Thyroid gland (tissue), 4 donors: ENCODE data around the gene ZNF716. TPM values are rescaled to one million over a fixed set of nuclear protein-coding genes. Genes with fewer than 3 reads are reported as not detected.

Experiments used
- DNase-seq, 2 donors: peaks; one replicate each; pipeline ENCODE4 v3.0.0-alpha.2; 2019
- H3K27ac ChIP-seq, 3 donors: fragments of 200-600 bp; sonication (generic); 1 replicate in 2 of 3; 2 replicates in 1 of 3; pipeline ENCODE4 v1.5.1; 2016 to 2019; ENCODE audit warnings: mild to moderate bottlenecking in 1 of 3, moderate library complexity in 1 of 3
- H3K27me3 ChIP-seq: fragments of 200-600 bp; sonication (generic); one replicate; pipeline ENCODE4 v1.5.1; 2019
- H3K36me3 ChIP-seq, 2 donors: fragments of 200-600 bp; sonication (generic); one replicate each; pipeline ENCODE4 v1.5.1; 2016 to 2019
- H3K4me1 ChIP-seq, 2 donors: fragments of 200-600 bp; sonication (generic); one replicate each; pipeline ENCODE4 v1.5.1; 2017 to 2019
- H3K4me3 ChIP-seq, 3 donors: fragments of 200-600 bp; sonication (generic); replicated peaks in 1 of 3; 1 replicate in 2 of 3; 2 replicates in 1 of 3; pipeline ENCODE4 v1.5.1; 2016; ENCODE audit warnings: mild to moderate bottlenecking in 1 of 3
- H3K9me3 ChIP-seq: fragments of 200-600 bp; sonication (generic); one replicate; pipeline ENCODE4 v1.5.1; 2017
- POLR2A ChIP-seq, 2 donors: fragments of 450-650 bp; IDR thresholded peaks; one replicate each; pipeline ENCODE4 v1.6.1; 2017; ENCODE audit warnings: antibody characterized with exemption in 2 of 2, mild to moderate bottlenecking in 2 of 2, moderate library complexity in 1 of 2
- WGBS, 2 donors: methylation state at CpG; one replicate each; pipeline ENCODE4 v1.1.5; 2017; 5-methylcytosine and 5-hydroxymethylcytosine counted together
- intact Hi-C: fragments of 100-400 bp; cut with DNase I; formaldehyde crosslinking; loops from one replicate; pipeline ENCODE4 v1.15.1; 2023
- total RNA-seq, 4 donors: library from RNA; depleted of rRNA; stranded (reverse); fragments of >200 nt; gene quantifications; one replicate each; pipeline ENCODE4 v1.2.3, GENCODE V29; 2016
- TF ChIP-seq, protein P1 (sequence below), 6 experiments: fragments of 200-600 bp in 3 of 6; fragments of 450-650 bp in 3 of 6; sonication (generic) in 3 of 6; IDR thresholded peaks; one replicate each; pipeline ENCODE4 v1.5.1; 2016 to 2019; ENCODE audit warnings: antibody characterized with exemption in 6 of 6, mild to moderate bottlenecking in 2 of 6, inconsistent platforms in 1 of 6, moderate library complexity in 1 of 6

ZNF716 gene
- total RNA-seq, 4 donors from 2014 or later, result not detected

DNA sequence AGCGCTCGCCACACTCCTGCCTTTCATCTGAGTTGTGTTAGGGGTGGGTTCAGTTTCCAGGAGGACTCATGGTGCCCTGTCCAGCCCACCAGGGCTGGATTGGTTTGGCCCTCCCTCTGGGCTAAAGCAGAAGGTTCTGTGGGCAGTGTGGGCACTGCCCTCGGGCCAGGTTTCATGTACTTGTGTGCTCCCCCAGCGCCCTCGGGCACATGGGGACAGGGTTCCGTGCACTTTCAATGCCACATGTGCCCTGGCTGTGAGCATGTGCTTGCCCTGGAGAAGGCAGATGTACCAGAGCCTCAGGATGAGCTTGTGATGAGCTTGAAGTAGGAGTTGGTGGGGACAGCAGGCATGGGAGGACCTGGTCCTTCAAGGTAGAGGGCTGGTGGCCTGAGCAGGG, 35.6 kb upstream of the ZNF716 start:
- 80 to 81% methylated on average over 2 to 6 of the region's 6 CpGs for WGBS, 2 donors
- H3K4me1 ChIP-seq, result no peaks in the 10 kb centered on the region
- H3K27ac ChIP-seq, result no peak overlapping the region
- intact Hi-C loops, result no loop called here
- no peaks in the 10 kb centered on the region for H3K36me3 ChIP-seq
- no peak for DNase-seq
- no peak overlapping the region for H3K4me3 ChIP-seq
- no peaks in the 10 kb centered on the region for H3K27me3 ChIP-seq
- H3K9me3 ChIP-seq, result no peaks in the 10 kb centered on the region
- no peak for TF ChIP-seq POLR2A (IDR thresholded peaks at IDR 0.05)

DNA sequence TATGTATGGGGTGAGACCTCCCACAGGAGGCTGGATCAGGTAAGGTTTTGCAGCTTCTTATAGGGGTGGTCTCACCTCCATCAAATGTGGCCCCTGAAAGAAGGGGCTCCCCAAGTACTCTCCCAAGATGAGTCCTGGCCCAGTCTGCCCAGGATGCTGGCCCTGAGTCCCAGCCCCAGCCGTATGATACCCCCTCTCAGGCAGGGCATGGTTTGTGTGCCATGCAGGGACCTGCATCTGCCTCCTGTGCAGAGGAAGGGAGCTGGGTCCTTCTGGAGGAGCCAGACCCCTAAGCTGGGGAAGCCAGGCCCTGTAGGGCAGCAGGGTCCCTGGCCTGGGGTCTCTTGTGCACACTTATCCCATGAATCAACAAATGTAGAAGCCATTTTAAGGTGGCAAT, 35.1 kb upstream of the ZNF716 start:
- Histone ChIP-seq H3K27me3 (no peaks in the 10 kb centered on the region), H3K4me1 (no peaks in the 10 kb centered on the region), H3K36me3 (no peaks in the 10 kb centered on the region), H3K4me3 (no peak overlapping the region), H3K27ac (no peak overlapping the region), H3K9me3 (no peaks in the 10 kb centered on the region)
- intact Hi-C loops, result no loop called here
- 38 to 80% methylated on average over 1 of the region's 1 CpG for WGBS, 2 donors
- no peak for DNase-seq
- no peak for TF ChIP-seq POLR2A (IDR thresholded peaks at IDR 0.05)
- TF ChIP-seq, protein P1, sequence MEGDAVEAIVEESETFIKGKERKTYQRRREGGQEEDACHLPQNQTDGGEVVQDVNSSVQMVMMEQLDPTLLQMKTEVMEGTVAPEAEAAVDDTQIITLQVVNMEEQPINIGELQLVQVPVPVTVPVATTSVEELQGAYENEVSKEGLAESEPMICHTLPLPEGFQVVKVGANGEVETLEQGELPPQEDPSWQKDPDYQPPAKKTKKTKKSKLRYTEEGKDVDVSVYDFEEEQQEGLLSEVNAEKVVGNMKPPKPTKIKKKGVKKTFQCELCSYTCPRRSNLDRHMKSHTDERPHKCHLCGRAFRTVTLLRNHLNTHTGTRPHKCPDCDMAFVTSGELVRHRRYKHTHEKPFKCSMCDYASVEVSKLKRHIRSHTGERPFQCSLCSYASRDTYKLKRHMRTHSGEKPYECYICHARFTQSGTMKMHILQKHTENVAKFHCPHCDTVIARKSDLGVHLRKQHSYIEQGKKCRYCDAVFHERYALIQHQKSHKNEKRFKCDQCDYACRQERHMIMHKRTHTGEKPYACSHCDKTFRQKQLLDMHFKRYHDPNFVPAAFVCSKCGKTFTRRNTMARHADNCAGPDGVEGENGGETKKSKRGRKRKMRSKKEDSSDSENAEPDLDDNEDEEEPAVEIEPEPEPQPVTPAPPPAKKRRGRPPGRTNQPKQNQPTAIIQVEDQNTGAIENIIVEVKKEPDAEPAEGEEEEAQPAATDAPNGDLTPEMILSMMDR (IDR thresholded peaks at IDR 0.05), result no peak

DNA sequence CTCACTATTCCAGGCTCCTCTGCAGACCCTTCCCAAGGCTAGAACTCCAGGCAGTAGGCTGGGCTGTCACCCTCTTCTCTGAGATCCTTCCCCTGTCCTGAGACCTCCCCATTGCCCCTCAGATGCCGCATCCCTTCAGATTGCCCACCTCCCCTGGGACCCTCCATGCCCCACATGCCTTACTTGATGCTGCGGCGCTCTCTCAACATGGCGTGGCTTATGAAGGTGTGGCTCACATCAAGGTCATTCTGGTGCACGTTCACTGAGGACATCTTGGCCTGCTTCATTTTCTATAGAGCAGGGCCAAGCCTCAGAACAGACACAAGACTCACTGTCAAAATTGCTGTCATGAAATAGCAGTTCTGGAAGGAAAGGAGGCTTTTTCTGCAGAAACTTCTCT, 34.7 kb upstream of the ZNF716 start:
- WGBS, 2 donors, result 65 to 77% methylated on average over 5 of the region's 5 CpGs
- DNase-seq, result no peak
- intact Hi-C loops, result no loop called here
- Histone ChIP-seq H3K4me1 (no peaks in the 10 kb centered on the region), H3K27ac (no peak overlapping the region), H3K4me3 (no peak overlapping the region), H3K9me3 (no peaks in the 10 kb centered on the region), H3K27me3 (no peaks in the 10 kb centered on the region), H3K36me3 (no peaks in the 10 kb centered on the region)
- TF ChIP-seq, protein P1 (IDR thresholded peaks at IDR 0.05), result no peak

DNA sequence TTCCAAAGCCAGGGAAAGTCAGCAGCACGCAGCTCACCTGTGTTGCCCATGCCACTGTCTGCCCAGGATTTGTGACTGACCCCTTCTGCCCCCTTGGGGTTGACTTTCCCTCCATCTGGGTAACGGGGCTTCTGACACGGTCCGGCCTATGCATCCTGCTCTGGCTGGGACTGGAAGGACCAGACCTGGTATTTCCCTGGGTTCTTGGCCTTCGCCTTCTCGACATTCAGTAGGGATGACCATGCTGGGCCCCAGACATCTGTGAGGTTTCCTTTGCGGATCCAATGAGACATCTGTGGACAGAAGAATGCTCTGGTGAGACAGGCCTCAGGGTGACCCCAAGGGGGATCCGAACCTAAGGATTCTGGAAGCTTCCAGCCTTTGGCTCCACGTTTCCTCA, 34.2 kb upstream of the ZNF716 start:
- TF ChIP-seq POLR2A (IDR thresholded peaks at IDR 0.05), result no peak
- TF ChIP-seq, protein P1 (IDR thresholded peaks at IDR 0.05), result no peak
- 69 to 72% methylated on average over 9 of the region's 9 CpGs for whole genome bisulfite sequencing, 2 donors
- no peaks in the 10 kb centered on the region for H3K27me3 ChIP-seq
- no peak for DNase-seq
- H3K4me3 ChIP-seq, result no peak overlapping the region
- no peaks in the 10 kb centered on the region for H3K9me3 ChIP-seq
- intact Hi-C loops, result no loop called here
- H3K27ac ChIP-seq, result no peak overlapping the region
- no peaks in the 10 kb centered on the region for H3K36me3 ChIP-seq
- no peaks in the 10 kb centered on the region for H3K4me1 ChIP-seq

DNA sequence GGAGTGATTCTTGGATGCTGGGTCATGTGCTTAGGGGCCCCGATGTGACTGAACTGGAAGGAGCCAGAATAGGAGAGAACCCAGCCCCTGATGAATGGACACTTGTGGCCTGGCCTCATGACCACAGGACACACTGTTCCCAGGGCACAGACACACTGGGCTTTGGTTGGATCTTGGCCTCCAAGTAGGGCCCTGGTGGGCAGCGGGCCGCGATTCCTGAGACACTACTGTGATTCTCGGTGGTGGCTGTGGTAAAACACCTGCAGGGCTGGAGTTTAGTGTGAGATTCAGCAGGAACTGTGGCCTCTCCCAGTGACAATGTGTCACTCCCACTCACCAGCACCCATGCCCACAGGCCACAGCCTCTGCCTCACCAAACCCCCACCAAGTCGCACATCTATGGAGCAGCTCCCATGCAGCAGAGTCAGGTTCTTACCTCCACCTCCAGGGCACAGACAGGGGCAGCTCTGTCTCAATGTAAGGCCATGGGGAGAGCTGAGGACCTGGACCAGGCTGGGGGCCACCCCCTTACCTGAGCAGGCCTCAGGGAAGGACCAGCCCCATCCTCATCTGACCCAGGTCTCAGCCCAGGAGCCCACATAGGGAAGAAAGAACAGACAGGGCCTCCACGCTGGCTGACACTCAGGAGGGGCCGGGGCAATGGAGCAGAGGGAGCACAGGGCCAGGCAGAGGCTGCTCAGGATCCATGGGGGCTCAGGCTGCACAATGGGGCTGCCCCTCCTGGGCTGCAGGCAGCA, 33.2 kb upstream of the ZNF716 start:
- DNase-seq, result no peak
- 68 to 86% methylated on average over 8 of the region's 8 CpGs for WGBS, 2 donors
- TF ChIP-seq POLR2A (IDR thresholded peaks at IDR 0.05), result no peak
- TF ChIP-seq, protein P1 (IDR thresholded peaks at IDR 0.05), result no peak
- no peak overlapping the region for H3K4me3 ChIP-seq
- H3K4me1 ChIP-seq, result no peaks in the 10 kb centered on the region
- H3K36me3 ChIP-seq, result no peaks in the 10 kb centered on the region
- H3K27ac ChIP-seq, result no peak overlapping the region
- H3K9me3 ChIP-seq, result no peaks in the 10 kb centered on the region
- H3K27me3 ChIP-seq, result no peaks in the 10 kb centered on the region
- intact Hi-C loops, result no loop called here
